A549 (cell line): ENCODE data around the gene FHAD1. TPM values are rescaled to one million over a fixed set of nuclear protein-coding genes. Genes with fewer than 3 reads are reported as not detected.

Experiments used
- ATAC-seq, 2 experiments: fragments of 200-7000 bp in 1 of 2; fragments of >200 bp in 1 of 2; cut with Nextera tagmentation in 1 of 2; cut with Tn5 transposase in 1 of 2; 3 replicates each; pipeline versions ENCODE4 v1.8.0 to v1.9.1; 2018 to 2020; ENCODE audit warnings: mild to moderate bottlenecking in 1 of 2, moderate library complexity in 1 of 2
- CTCF ChIA-PET: fragments of 300-600 bp; sonication (Branson Sonifier 250); formaldehyde crosslinking; extraction: SDS; loops from one replicate; lab custom pipeline; 2021; ENCODE audit warnings: antibody characterized with exemption, inconsistent platforms; lab: Yijun Ruan, JAX
- POLR2A ChIA-PET: fragments of 350-600 bp; formaldehyde crosslinking; extraction: SDS; loops from one replicate; lab custom pipeline; 2021; ENCODE audit warnings: antibody characterized with exemption, inconsistent platforms; lab: Yijun Ruan, JAX
- DNase-seq, 2 experiments: peaks; one replicate each; pipeline versions ENCODE4 v3.0.0 to v3.0.0-alpha.2; 2011 to 2016; ENCODE audit warnings: low read depth in 1 of 2, low spot score in 1 of 2
- FAIRE-seq: peaks from 2 replicates; lab custom pipeline; 2011; peaks lifted over from hg19 to GRCh38; lab: Jason Lieb, UNC
- H3K27ac ChIP-seq, 2 experiments: fragments of >200 bp; sonication (Bioruptor Twin); formaldehyde crosslinking; 3 replicates each; pipeline ENCODE4 v1.5.1; 2016 to 2017
- H3K4me1 ChIP-seq: fragments of >200 bp; sonication (Bioruptor Twin); formaldehyde crosslinking; 3 replicates; pipeline ENCODE4 v1.6.1; 2016
- H3K4me2 ChIP-seq: fragments of >200 bp; sonication (Bioruptor Twin); formaldehyde crosslinking; 3 replicates; pipeline ENCODE4 v1.6.1; 2016
- H3K4me3 ChIP-seq: fragments of >200 bp; sonication (Bioruptor Twin); formaldehyde crosslinking; 3 replicates; pipeline ENCODE4 v1.5.1; 2016
- H3K9me3 ChIP-seq: fragments of >200 bp; sonication (Bioruptor Twin); formaldehyde crosslinking; 3 replicates; pipeline ENCODE4 v1.6.1; 2016
- ATOH8 ChIP-seq: fragments of 250-450 bp; sonication (Bioruptor Pico); IDR thresholded peaks from 2 replicates; pipeline ENCODE4 v1.5.0; 2020; ENCODE audit warnings: low read depth, mild to moderate bottlenecking, moderate library complexity
- CHD4 ChIP-seq: fragments of 200-600 bp; sonication (generic); IDR thresholded peaks from 2 replicates; pipeline ENCODE4 v1.6.1; 2016; ENCODE audit warnings: antibody characterized with exemption, mild to moderate bottlenecking, borderline replicate concordance
- EP300 ChIP-seq, 2 experiments: fragments of >200 bp; sonication (Bioruptor Twin); formaldehyde crosslinking; IDR thresholded peaks; 2 replicates in 1 of 2; 3 replicates in 1 of 2; pipeline ENCODE4 v1.6.1; 2016 to 2017
- FOSL2 ChIP-seq, 2 experiments: fragments of 450-650 bp in 1 of 2; fragments of >200 bp in 1 of 2; sonication (Bioruptor Twin) in 1 of 2; formaldehyde crosslinking; IDR thresholded peaks; 2 replicates each; pipeline versions ENCODE4 v1.5.0 to v1.6.1; 2016 to 2020; ENCODE audit warnings: mild to moderate bottlenecking in 1 of 2, moderate library complexity in 1 of 2
- GATA3 ChIP-seq: IDR thresholded peaks from 2 replicates; pipeline ENCODE4 v1.6.1; 2012; ENCODE audit warnings: borderline replicate concordance
- HOXB13 ChIP-seq: fragments of 250-450 bp; sonication (Bioruptor Pico); IDR thresholded peaks from 2 replicates; pipeline ENCODE4 v1.5.0; 2020; ENCODE audit warnings: low read depth, mild to moderate bottlenecking, moderate library complexity
- HOXB5 ChIP-seq: fragments of 250-450 bp; sonication (Bioruptor Pico); IDR thresholded peaks from 2 replicates; pipeline ENCODE4 v1.5.0; 2020; ENCODE audit warnings: mild to moderate bottlenecking, moderate library complexity
- JUN ChIP-seq, 2 experiments: fragments of >200 bp; sonication (Bioruptor Twin); formaldehyde crosslinking; IDR thresholded peaks; 2 replicates in 1 of 2; 3 replicates in 1 of 2; pipeline ENCODE4 v1.6.1; 2016 to 2017
- KDM5A ChIP-seq: fragments of 200-600 bp; sonication (generic); IDR thresholded peaks from 2 replicates; pipeline ENCODE4 v1.6.1; 2016; ENCODE audit warnings: antibody characterized with exemption, mild to moderate bottlenecking
- NFE2L2 ChIP-seq: fragments of 150-350 bp; conservative IDR thresholded peaks from 2 replicates; pipeline ENCODE4 v1.6.1; 2014; ENCODE audit warnings: low read length
- NPAS2 ChIP-seq: fragments of 250-450 bp; sonication (Bioruptor Pico); IDR thresholded peaks from 2 replicates; pipeline ENCODE4 v1.8.0; 2022; ENCODE audit warnings: mild to moderate bottlenecking, moderate library complexity, borderline replicate concordance
- NR3C1 ChIP-seq: fragments of >200 bp; sonication (Bioruptor Twin); formaldehyde crosslinking; IDR thresholded peaks from 3 replicates; pipeline ENCODE4 v1.6.1; 2017
- PBX3 ChIP-seq: IDR thresholded peaks from 2 replicates; pipeline ENCODE4 v1.6.1; 2012
- RAD21 ChIP-seq, 2 experiments: fragments of >200 bp in 1 of 2; sonication (Bioruptor Twin) in 1 of 2; formaldehyde crosslinking in 1 of 2; IDR thresholded peaks in 1 of 2; conservative IDR thresholded peaks in 1 of 2; 2 replicates in 1 of 2; 3 replicates in 1 of 2; pipeline ENCODE4 v1.6.1; 2012 to 2018; ENCODE audit warnings: inconsistent platforms in 1 of 2
- RARB ChIP-seq: fragments of 250-450 bp; sonication (Bioruptor Pico); IDR thresholded peaks from 2 replicates; pipeline ENCODE4 v1.8.0; 2021; ENCODE audit warnings: mild to moderate bottlenecking, moderate library complexity
- RCOR1 ChIP-seq: fragments of 150-350 bp; IDR thresholded peaks from 2 replicates; pipeline ENCODE4 v1.6.1; 2014; ENCODE audit warnings: antibody characterized with exemption, low read length, low read depth
- TFCP2L1 ChIP-seq: fragments of 250-450 bp; sonication (Bioruptor Pico); IDR thresholded peaks from 2 replicates; pipeline ENCODE4 v1.5.0; 2021; ENCODE audit warnings: mild to moderate bottlenecking
- TP53 ChIP-seq: fragments of 250-450 bp; sonication (Bioruptor Pico); IDR thresholded peaks from 2 replicates; pipeline ENCODE4 v1.5.0; 2021; ENCODE audit warnings: mild to moderate bottlenecking, moderate library complexity
- ZC3H11A ChIP-seq: fragments of 450-650 bp; IDR thresholded peaks from 2 replicates; pipeline ENCODE4 v1.6.1; 2014; ENCODE audit warnings: antibody characterized with exemption, mild to moderate bottlenecking
- ZNF302 ChIP-seq: fragments of 250-450 bp; sonication (Bioruptor Pico); IDR thresholded peaks from 2 replicates; pipeline ENCODE4 v1.9.0; 2021; ENCODE audit warnings: inconsistent platforms, mild to moderate bottlenecking, moderate library complexity
- WGBS: methylation state at CpG from one replicate; pipeline ENCODE4 v1.1.6; 2017; ENCODE audit errors: missing lambda C conversion rate; 5-methylcytosine and 5-hydroxymethylcytosine counted together
- polyA plus RNA-seq, 4 experiments: library from polyadenylated mRNA; depleted of rRNA in 3 of 4; stranded (reverse); fragments of >200 nt; fragmentation: RNase III in 1 of 4; extraction: RNeasy Plus Mini Kit Qiagen cat#74134 plus additional on column Dnase treatment in 1 of 4; gene quantifications; 2 replicates in 3 of 4; 3 replicates in 1 of 4; pipeline ENCODE4 v1.2.3, GENCODE V29; 2011 to 2017
- TF ChIP-seq, protein P1 (sequence below): fragments of 250-450 bp; sonication (Bioruptor Pico); IDR thresholded peaks from 2 replicates; pipeline ENCODE4 v1.5.0; 2021; ENCODE audit warnings: mild to moderate bottlenecking, moderate library complexity, borderline replicate concordance
- TF ChIP-seq, protein P2 (sequence below): IDR thresholded peaks from 2 replicates; pipeline ENCODE4 v1.6.1; 2012

The FHAD1 gene
- polyA plus RNA-seq, 2 of the 4 experiments (the other 2 are of a cell fraction) = 0.31 to 0.32 TPM

DNA sequence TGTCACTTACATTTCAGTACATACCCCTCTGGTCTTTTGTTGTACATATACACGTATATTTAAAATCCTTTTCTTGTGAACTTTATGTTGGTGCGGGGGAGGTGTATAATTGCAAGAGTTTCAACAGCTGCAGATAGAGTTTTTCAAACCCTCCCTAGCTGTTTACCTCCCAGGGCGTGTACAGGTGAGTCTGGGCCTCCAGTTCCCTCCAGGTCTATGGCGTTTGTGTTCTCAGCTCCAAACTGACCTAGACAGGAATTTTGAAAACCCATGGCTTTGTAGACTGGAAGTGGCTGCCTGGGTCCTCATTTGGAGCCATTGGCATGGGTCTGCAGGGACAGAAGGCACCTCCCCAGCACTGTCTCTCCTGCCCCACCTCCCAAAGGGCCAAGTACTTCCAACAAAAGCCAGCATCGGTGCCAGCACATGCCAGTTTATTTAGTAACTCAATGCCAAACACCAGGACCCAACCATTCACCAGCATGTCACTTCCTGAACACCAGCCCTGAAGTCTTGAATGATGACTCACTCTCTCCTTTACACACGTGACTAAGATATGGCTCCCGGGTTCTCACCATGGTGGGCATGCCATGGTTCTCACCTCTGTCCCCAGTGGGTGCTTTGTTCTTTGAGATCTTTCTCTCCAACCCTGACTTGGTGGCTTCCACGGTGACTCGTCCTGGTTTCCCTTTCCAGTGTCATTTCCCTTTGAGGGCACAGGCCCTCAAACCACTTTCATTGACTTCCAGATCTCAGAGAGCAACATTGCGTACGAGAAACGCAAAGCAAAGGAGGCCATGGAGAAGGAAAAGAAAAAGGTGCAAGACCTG, 105.3 kb downstream of the FHAD1 start (continued):
- TF ChIP-seq TP53 (CRISPR knock-in tag) = no peak
- TF ChIP-seq PBX3 = no peak
- no peak for TF ChIP-seq TFCP2L1 (CRISPR knock-in tag)
- TF ChIP-seq NFE2L2 = no peak
- peak; percentile 86 for TF ChIP-seq ZNF302
- TF ChIP-seq HOXB5 (CRISPR knock-in tag) = peak; percentile 91
- peak; percentile 86 for TF ChIP-seq ATOH8 (CRISPR knock-in tag)
- TF ChIP-seq, protein P1, sequence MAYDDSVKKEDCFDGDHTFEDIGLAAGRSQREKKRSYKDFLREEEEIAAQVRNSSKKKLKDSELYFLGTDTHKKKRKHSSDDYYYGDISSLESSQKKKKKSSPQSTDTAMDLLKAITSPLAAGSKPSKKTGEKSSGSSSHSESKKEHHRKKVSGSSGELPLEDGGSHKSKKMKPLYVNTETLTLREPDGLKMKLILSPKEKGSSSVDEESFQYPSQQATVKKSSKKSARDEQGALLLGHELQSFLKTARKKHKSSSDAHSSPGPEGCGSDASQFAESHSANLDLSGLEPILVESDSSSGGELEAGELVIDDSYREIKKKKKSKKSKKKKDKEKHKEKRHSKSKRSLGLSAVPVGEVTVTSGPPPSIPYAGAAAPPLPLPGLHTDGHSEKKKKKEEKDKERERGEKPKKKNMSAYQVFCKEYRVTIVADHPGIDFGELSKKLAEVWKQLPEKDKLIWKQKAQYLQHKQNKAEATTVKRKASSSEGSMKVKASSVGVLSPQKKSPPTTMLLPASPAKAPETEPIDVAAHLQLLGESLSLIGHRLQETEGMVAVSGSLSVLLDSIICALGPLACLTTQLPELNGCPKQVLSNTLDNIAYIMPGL (CRISPR knock-in tag) = no peak
- TF ChIP-seq ZC3H11A = no peak
- peak; percentile 94 for TF ChIP-seq HOXB13
- TF ChIP-seq RARB (CRISPR knock-in tag) = no peak
- TF ChIP-seq JUN (IDR thresholded peaks at IDR 0.05) = peak; percentile 32 to 63; a peak in 2 of 5 replicates
- peak; percentile 76; the same call in 1 of the 2 replicates for TF ChIP-seq GATA3
- 0 out of 2 replicates have a peak, but pooled peaks have one; percentile 8 for TF ChIP-seq NPAS2
- TF ChIP-seq CHD4 = no peak
- no peak for TF ChIP-seq NR3C1
- no peak for TF ChIP-seq RCOR1
- TF ChIP-seq KDM5A = no peak

DNA sequence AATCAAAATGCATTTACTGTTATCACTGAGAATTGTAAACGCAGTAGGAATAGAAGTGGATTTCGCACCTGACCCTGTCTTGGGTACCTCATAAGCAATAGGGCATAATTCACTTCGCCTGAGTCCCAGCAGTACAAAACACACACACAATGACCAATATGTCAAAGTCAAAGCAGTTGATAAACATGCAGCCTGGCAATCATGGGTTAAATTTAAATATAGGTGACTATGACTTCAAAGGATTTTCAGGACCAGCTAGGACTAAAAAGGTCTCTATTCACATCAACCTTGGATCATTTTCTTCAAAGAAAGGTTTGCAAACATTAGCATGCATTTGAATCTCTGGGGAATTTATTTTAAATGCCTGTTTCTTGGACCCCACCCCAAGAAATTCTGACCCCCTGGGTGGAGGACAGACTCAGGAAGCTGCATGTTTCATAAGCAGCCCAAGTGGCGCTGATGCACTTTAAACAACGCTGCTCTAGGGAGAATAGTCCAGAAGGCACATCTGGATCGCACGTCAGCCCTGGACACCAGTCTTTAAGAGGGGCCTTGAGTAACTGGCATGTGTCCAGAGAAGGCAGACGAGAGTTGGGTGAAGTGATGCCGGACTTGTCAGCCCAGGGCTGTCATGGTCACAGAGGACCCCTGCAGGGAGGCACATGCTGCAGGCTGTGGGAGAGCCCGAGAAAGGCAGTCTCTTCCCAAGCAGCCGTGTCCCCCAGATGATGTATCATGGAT, 107.0 kb downstream of the FHAD1 start:
- FAIRE-seq = no peak
- H3K4me1 ChIP-seq = peaks cover 84% of the 10 kb centered on the region
- no peaks in the 10 kb centered on the region for H3K9me3 ChIP-seq
- POLR2A ChIA-PET = interaction anchor here (1.4 kb wide), 1 partner anchor 56 kb away, joined by 3 read pairs; the partner anchor contains the start of gene EFHD2
- peak overlapping the region; percentile 82 for H3K4me2 ChIP-seq
- TF ChIP-seq RAD21 (conservative IDR thresholded peaks at IDR 0.05 in 1 of 2, IDR thresholded peaks at IDR 0.05 in 1 of 2) = 0 out of 5 replicates have a peak, but pooled peaks of 1 of the 2 experiments have one; percentile 6
- TF ChIP-seq JUN (IDR thresholded peaks at IDR 0.05) = 0 out of 5 replicates have a peak, but pooled peaks of 1 of the 2 experiments have one; percentile 29
- 0 out of 2 replicates have a peak, but pooled peaks have one; percentile 44 for TF ChIP-seq HOXB13
- TF ChIP-seq TP53 (CRISPR knock-in tag) = no peak
- peak; percentile 69; the same call in 1 of the 2 replicates for TF ChIP-seq ZNF302
- TF ChIP-seq HOXB5 (CRISPR knock-in tag) = no peak
- no peak for TF ChIP-seq FOSL2 (IDR thresholded peaks at IDR 0.05)
- TF ChIP-seq FOSL2 (CRISPR knock-in tag; IDR thresholded peaks at IDR 0.05) = no peak
- peak; percentile 16 to 67; a peak in 2 of 5 replicates for TF ChIP-seq EP300 (IDR thresholded peaks at IDR 0.05)
- TF ChIP-seq, protein P2, sequence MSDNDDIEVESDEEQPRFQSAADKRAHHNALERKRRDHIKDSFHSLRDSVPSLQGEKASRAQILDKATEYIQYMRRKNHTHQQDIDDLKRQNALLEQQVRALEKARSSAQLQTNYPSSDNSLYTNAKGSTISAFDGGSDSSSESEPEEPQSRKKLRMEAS = peak; percentile 66
- TF ChIP-seq, all 56 proteins: peak for 6
- peak; percentile 7 to 28; a peak in 5 of 6 replicates for ATAC-seq
- Histone ChIP-seq H3K4me3 (no peak overlapping the region), H3K27ac (peak overlapping the region; percentile 93 to 96)
- CTCF ChIA-PET = interaction anchor here (0.9 to 1.7 kb wide), 2 partner anchors 16 to 31 kb away, joined by 3 to 9 read pairs; no protein-coding TSS in a partner anchor
- 26% methylated on average over 9 of the region's 11 CpGs for WGBS
- DNase-seq = peak in 1 of 2 experiments; percentile 81
